GM23338 (cell line): ENCODE data around the gene TNFAIP1. TPM values are rescaled to one million over a fixed set of nuclear protein-coding genes. Genes with fewer than 3 reads are reported as not detected.

Experiments
- ATAC-seq: fragments of 200-7000 bp; cut with Tn5 transposase; 3 replicates; pipeline ENCODE4 v1.9.1; 2020
- DNase-seq: peaks from one replicate; pipeline ENCODE4 v3.0.0-alpha.2; 2015; ENCODE audit warnings: low spot score
- H2AFZ ChIP-seq: fragments of 200-600 bp; sonication (generic); 2 replicates; pipeline ENCODE4 v1.8.0; 2016; ENCODE audit warnings: antibody characterized with exemption, mild to moderate bottlenecking, moderate library complexity
- H3F3A ChIP-seq: fragments of 200-600 bp; sonication (generic); replicated peaks from 2 replicates; pipeline ENCODE4 v1.8.0; 2017; ENCODE audit warnings: antibody characterized with exemption, mixed run types, low read depth
- H3K27ac ChIP-seq: fragments of 200-600 bp; sonication (generic); 2 replicates; pipeline ENCODE4 v1.6.1; 2016; ENCODE audit warnings: low read depth
- H3K27me3 ChIP-seq: fragments of 200-600 bp; sonication (generic); 2 replicates; pipeline ENCODE4 v1.8.0; 2016; ENCODE audit warnings: mild to moderate bottlenecking, mixed run types, moderate library complexity; ENCODE audit not compliant: insufficient read depth
- H3K36me3 ChIP-seq: fragments of 200-600 bp; sonication (generic); 2 replicates; pipeline ENCODE4 v1.8.0; 2016; ENCODE audit warnings: mild to moderate bottlenecking; ENCODE audit not compliant: insufficient read depth
- H3K4me1 ChIP-seq: fragments of 200-600 bp; sonication (generic); 2 replicates; pipeline ENCODE4 v1.8.0; 2016; ENCODE audit warnings: mild to moderate bottlenecking, moderate library complexity; ENCODE audit not compliant: insufficient read depth
- H3K4me2 ChIP-seq: fragments of 200-600 bp; sonication (generic); 2 replicates; pipeline ENCODE4 v1.7.1; 2017; ENCODE audit warnings: mixed run types
- H3K4me3 ChIP-seq: fragments of 200-600 bp; sonication (generic); 2 replicates; pipeline ENCODE4 v1.6.1; 2016; ENCODE audit warnings: mixed run types
- H3K79me2 ChIP-seq: fragments of 200-600 bp; sonication (generic); replicated peaks from 2 replicates; pipeline ENCODE4 v1.8.0; 2017; ENCODE audit warnings: mild to moderate bottlenecking; ENCODE audit not compliant: insufficient read depth
- H3K9me2 ChIP-seq: fragments of 200-600 bp; sonication (generic); 2 replicates; pipeline ENCODE4 v1.8.0; 2017; ENCODE audit not compliant: insufficient read depth
- H4K20me1 ChIP-seq: fragments of 200-600 bp; sonication (generic); replicated peaks from 2 replicates; pipeline ENCODE4 v1.8.0; 2017; ENCODE audit warnings: mild to moderate bottlenecking; ENCODE audit not compliant: insufficient read depth
- H3K27ac Mint-ChIP-seq: 2 replicates; pipeline ENCODE4 v1.8.0; 2020; ENCODE audit warnings: inconsistent platforms, mild to moderate bottlenecking, moderate library complexity, mixed read lengths
- H3K27me3 Mint-ChIP-seq: 3 replicates; pipeline ENCODE4 v1.8.0; 2022; ENCODE audit warnings: low read depth, mild to moderate bottlenecking, moderate library complexity, mixed read lengths, inconsistent platforms; ENCODE audit not compliant: insufficient read depth, poor library complexity
- H3K36me3 Mint-ChIP-seq: 3 replicates; pipeline ENCODE4 v1.8.0; 2021; ENCODE audit warnings: low read depth, mild to moderate bottlenecking, inconsistent platforms, moderate library complexity, mixed read lengths
- H3K4me1 Mint-ChIP-seq: 3 replicates; pipeline ENCODE4 v1.8.0; 2020; ENCODE audit warnings: mild to moderate bottlenecking, inconsistent platforms, mixed read lengths
- H3K4me3 Mint-ChIP-seq: 3 replicates; pipeline ENCODE4 v1.8.0; 2021; ENCODE audit warnings: moderate library complexity, mild to moderate bottlenecking, inconsistent platforms, mixed read lengths
- H3K9me3 Mint-ChIP-seq: 3 replicates; pipeline ENCODE4 v1.8.0; 2020; ENCODE audit warnings: moderate library complexity, mild to moderate bottlenecking, inconsistent platforms, mixed read lengths
- CREB1 ChIP-seq: fragments of 250-450 bp; sonication (Bioruptor Pico); IDR thresholded peaks from 2 replicates; pipeline ENCODE4 v1.5.0; 2020; ENCODE audit warnings: low read depth, mild to moderate bottlenecking, moderate library complexity
- CTCF ChIP-seq, 2 experiments: fragments of 200-600 bp in 1 of 2; sonication (generic) in 1 of 2; conservative IDR thresholded peaks; 2 replicates each; pipeline versions ENCODE4 v1.5.1 to v1.6.1; 2016 to 2017; ENCODE audit warnings: antibody characterized with exemption in 2 of 2, low read depth in 2 of 2, mild to moderate bottlenecking in 2 of 2, moderate library complexity in 1 of 2
- ETS1 ChIP-seq: IDR thresholded peaks from 2 replicates; pipeline ENCODE4 v1.6.1; 2016; ENCODE audit warnings: antibody characterized with exemption
- EZH2 ChIP-seq: fragments of 200-600 bp; sonication (generic); IDR thresholded peaks from one replicate; pipeline ENCODE4 v1.8.0; 2017; ENCODE audit warnings: antibody characterized with exemption, mild to moderate bottlenecking, low read depth; ENCODE audit not compliant: unreplicated experiment
- EZH2phosphoT487 ChIP-seq: fragments of 200-600 bp; sonication (generic); IDR thresholded peaks from one replicate; pipeline ENCODE4 v1.8.1; 2018; ENCODE audit warnings: antibody characterized with exemption; ENCODE audit not compliant: unreplicated experiment
- JUNB ChIP-seq: IDR thresholded peaks from one replicate; pipeline ENCODE4 v1.6.1; 2016; ENCODE audit warnings: antibody characterized with exemption; ENCODE audit not compliant: unreplicated experiment
- NANOG ChIP-seq: IDR thresholded peaks from 2 replicates; pipeline ENCODE4 v1.6.1; 2016; ENCODE audit warnings: antibody characterized with exemption, borderline replicate concordance
- POLR2AphosphoS5 ChIP-seq: IDR thresholded peaks from 2 replicates; pipeline ENCODE4 v1.6.1; 2016; ENCODE audit warnings: antibody characterized with exemption, low read depth
- REST ChIP-seq: IDR thresholded peaks from one replicate; pipeline ENCODE4 v1.6.1; 2018; ENCODE audit warnings: antibody characterized with exemption; ENCODE audit not compliant: unreplicated experiment
- STAT1 ChIP-seq: IDR thresholded peaks from one replicate; pipeline ENCODE4 v1.6.1; 2016; ENCODE audit warnings: antibody characterized with exemption; ENCODE audit not compliant: unreplicated experiment
- ZNF114 ChIP-seq: fragments of 250-450 bp; sonication (Bioruptor Pico); IDR thresholded peaks from 2 replicates; pipeline ENCODE4 v1.5.0; 2020; ENCODE audit warnings: mild to moderate bottlenecking, moderate library complexity
- ZNF331 ChIP-seq: fragments of 250-450 bp; sonication (Bioruptor Pico); IDR thresholded peaks from 2 replicates; pipeline ENCODE4 v1.5.0; 2020; ENCODE audit warnings: low read depth, mild to moderate bottlenecking, moderate library complexity
- ZNF462 ChIP-seq: fragments of 250-450 bp; sonication (Bioruptor Pico); IDR thresholded peaks from 2 replicates; pipeline ENCODE4 v1.5.0; 2020; ENCODE audit warnings: mild to moderate bottlenecking, moderate library complexity
- polyA plus RNA-seq: library from polyadenylated mRNA; unstranded; fragments of >200 nt; fragmentation: Nextera tagmentation; extraction: Ambion mirVana; gene quantifications from 2 replicates; pipeline ENCODE4 v1.2.1, GENCODE V29; 2016
- total RNA-seq: library from RNA; depleted of rRNA; stranded (reverse); fragments of >200 nt; shearing (Covaris generic); gene quantifications from 2 replicates; pipeline ENCODE4 v1.2.3, GENCODE V29; 2014

TNFAIP1 gene
- total and polyA plus RNA-seq, 2 experiments from 2014 or later: 6.3 to 13.1 TPM

GRCh38 chr17:28343491-28343932 lies 8.0 kb downstream of the TNFAIP1 start:
- Histone ChIP-seq H3K9me2 (no peaks in the 10 kb centered on the region), H3K27me3 (no peaks in the 10 kb centered on the region), H3K4me2 (no peak overlapping the region), H3F3A (no peaks in the 10 kb centered on the region), H3K27ac (no peak overlapping the region), H3K36me3 (peaks cover 15% of the 10 kb centered on the region), H3K4me1 (no peaks in the 10 kb centered on the region; the same call in 1 of the 2 replicates), H2AFZ (no peak overlapping the region), H3K4me3 (no peak overlapping the region), H4K20me1 (peaks cover 8% of the 10 kb centered on the region; the same call in 1 of the 2 replicates), H3K79me2 (peaks cover under 1% of the 10 kb centered on the region; the same call in 1 of the 2 replicates)
- DNase-seq (no peak), ATAC-seq (no peak)
- H3K27ac Mint-ChIP-seq: no peak overlapping the region
- peaks cover 4% of the 10 kb centered on the region for H3K27me3 Mint-ChIP-seq
- no peaks in the 10 kb centered on the region for H3K9me3 Mint-ChIP-seq
- peaks cover 16% of the 10 kb centered on the region for H3K4me1 Mint-ChIP-seq
- TF ChIP-seq ETS1: no peak
- TF ChIP-seq ZNF114: no peak
- no peak for TF ChIP-seq EZH2
- no peak for TF ChIP-seq EZH2phosphoT487
- TF ChIP-seq REST: no peak
- TF ChIP-seq NANOG: no peak
- no peak for TF ChIP-seq CTCF (conservative IDR thresholded peaks at IDR 0.05; ENCODE audit: low read depth in 2 of 2)
- no peak for TF ChIP-seq JUNB
- no peak for TF ChIP-seq POLR2AphosphoS5
- TF ChIP-seq STAT1: no peak
- TF ChIP-seq ZNF462 (CRISPR knock-in tag): no peak
- TF ChIP-seq ZNF331 (CRISPR knock-in tag): no peak
- no peak for TF ChIP-seq CREB1 (CRISPR knock-in tag)
- peaks cover 43% of the 10 kb centered on the region for H3K36me3 Mint-ChIP-seq
- no peak overlapping the region for H3K4me3 Mint-ChIP-seq
